ENCODE measurements around the gene LPO.

Gene LPO

GRCh38 chr17:58306131-58306951, 68.0 kb downstream of the LPO start:
- no peak for DNase-seq

- no peak for DNase-seq
These were observed 69.2 kb downstream of the LPO start for GRCh38 chr17:58307468-58308172.

- DNase-seq, result no peak
These were observed 70.0 kb downstream of the LPO start for GRCh38 chr17:58308173-58308984.

- DNase-seq, result no peak
These were observed 70.9 kb downstream of the LPO start for GRCh38 chr17:58308985-58309917.

GRCh38 chr17:58309918-58310259, 71.5 kb downstream of the LPO start:
- DNase-seq, result no peak

- DNase-seq, result no peak
These were observed 72.4 kb downstream of the LPO start for GRCh38 chr17:58310511-58311428.

GRCh38 chr17:58311429-58311894, 73.1 kb downstream of the LPO start:
- DNase-seq, result no peak

GRCh38 chr17:58312021-58312630, 73.7 kb downstream of the LPO start:
- no peak for DNase-seq

- DNase-seq, result no peak
These were observed 74.4 kb downstream of the LPO start for GRCh38 chr17:58312829-58313228.

GRCh38 chr17:58313815-58314705, 75.7 kb downstream of the LPO start:
- no peak for DNase-seq

- DNase-seq, result no peak
These were observed 76.3 kb downstream of the LPO start for GRCh38 chr17:58314706-58315015.

GRCh38 chr17:58315281-58315711, 76.9 kb downstream of the LPO start:
- DNase-seq, result no peak

GRCh38 chr17:58315750-58316149, 77.4 kb downstream of the LPO start:
- no peak for DNase-seq

- DNase-seq, result no peak
These were observed 78.0 kb downstream of the LPO start for GRCh38 chr17:58316260-58316960.

- DNase-seq, result peak; percentile 71 to 81
These were observed 79.2 kb downstream of the LPO start for GRCh38 chr17:58317421-58318064.

- no peak for DNase-seq
These were observed 79.7 kb downstream of the LPO start for GRCh38 chr17:58318065-58318481.

All from activated CD4-positive, alpha-beta T cell treated with anti-CD3 and anti-CD28 coated beads, Interleukin-2, amount 50 U/mL, for 48 hours (primary cell).